ENCODE results near the gene SEPTIN1. TPM values are rescaled to one million over a fixed set of nuclear protein-coding genes. Genes with fewer than 3 reads are reported as not detected.

SEPTIN1 gene
- total and polyA plus RNA-seq, 2 of the 13 experiments (the other 11 are each of a cell fraction or from before 2014, with no cell fraction given) = 0.18 to 0.67 TPM

GRCh38 chr16:30407804-30408534 is 25.6 kb upstream of the SEPTIN1 start (continued):
- peak; percentile 18; the same call in 1 of the 2 replicates for TF ChIP-seq ZNF740 (CRISPR knock-in tag; IDR thresholded peaks at IDR 0.05)
- TF ChIP-seq LBX2 (CRISPR knock-in tag; IDR thresholded peaks at IDR 0.05; ENCODE audit: borderline replicate concordance) = 0 out of 2 replicates have a peak, but pooled peaks have one; percentile 19
- no peak for TF ChIP-seq REPIN1 (CRISPR knock-in tag; IDR thresholded peaks at IDR 0.05; ENCODE audit: borderline replicate concordance, low read depth)
- 0 out of 2 replicates have a peak, but pooled peaks have one; percentile 0 for TF ChIP-seq SRY (CRISPR knock-in tag; IDR thresholded peaks at IDR 0.05)
- TF ChIP-seq ZFP62 (CRISPR knock-in tag; IDR thresholded peaks at IDR 0.05) = no peak
- TF ChIP-seq CEBPG (CRISPR knock-in tag; IDR thresholded peaks at IDR 0.05) = no peak

GRCh38 chr16:30407102-30407803 is 24.9 kb upstream of the SEPTIN1 start, which contains the start of gene ZNF771:
Gene ZNF771 (plus strand): TSS chr16:30407606. CDS start chr16:30408054, 448 bp downstream.
- FAIRE-seq = peak; percentile 15
- Histone ChIP-seq H3K4me1 (ENCODE audit: insufficient read depth, low read length) (peaks cover 39% of the 10 kb centered on the region), H3K79me2 (ENCODE audit: insufficient read depth, low read length) (peaks cover 9% of the 10 kb centered on the region), H3K9ac (ENCODE audit: insufficient read depth, low read depth, low read length) (peak within 1 kb of the TSS; percentile 88), H3K4me2 (ENCODE audit: low read depth, low read length) (peak within 1 kb of the TSS; percentile 93), H3K9me3 (ENCODE audit: low read length) (no peaks in the 10 kb centered on the region), H3K27me3 (ENCODE audit: control insufficient read depth in 1 of 2, insufficient read depth in 2 of 2, low read length in 2 of 2) (no peaks in the 10 kb centered on the region), H2AFZ (ENCODE audit: low read length) (peak within 1 kb of the TSS; percentile 16), H3K4me3 (replicated peaks in 1 of 3; ENCODE audit: insufficient read depth in 1 of 3, low read depth in 2 of 3, low read length in 3 of 3) (peak within 1 kb of the TSS; percentile 87 to 96 (median 91)), H3K27ac (ENCODE audit: extremely low read length, insufficient read depth, low read length) (peak within 1 kb of the TSS; percentile 85), H3K36me3 (replicated peaks in 1 of 2; ENCODE audit: control insufficient read depth in 1 of 2, insufficient read depth in 2 of 2, low read length in 2 of 2) (peaks cover 8 to 11% of the 10 kb centered on the region in 2 experiments), H4K20me1 (ENCODE audit: insufficient read depth, low read length) (no peaks in the 10 kb centered on the region)
- peak; percentile 88 for ATAC-seq
- peak; percentile 84 for DNase-seq (ENCODE audit: low spot score)
- intact Hi-C loops (cut with micrococcal nuclease; ENCODE audit: unreplicated experiment) (loop anchor here (1.0 kb wide), 1 partner anchor 37 kb away; the partner anchor contains the start of gene TBC1D10B), in situ Hi-C loops (cut with HindIII; ENCODE audit: extremely low pct_ligation_motif_present, low pct_unique_long_range_greater_than_20kb) (no loop called here)
- WGBS (ENCODE audit: low lambda C conversion rate) = 4% methylated on average over 26 of the region's 65 CpGs
- TSS peak; percentile 95 for BruUV-seq (replicated peaks)
- CTCF ChIA-PET (ENCODE audit: low intra/inter-chr PET ratio, low total read pairs) = interaction anchor here (0.7 kb wide), 1 partner anchor 12 kb away, joined by 3 read pairs; no protein-coding TSS in a partner anchor
- POLR2A ChIA-PET = interaction anchor here (0.6 to 4.9 kb wide), 34 partner anchors 9 to 575 kb away, joined by 3 to 70 read pairs (median 4); partner anchors contain the start of genes ALDOA, CD2BP2, DCTPP1 and SEPTIN1
- TF ChIP-seq KDM1A (CRISPR knock-in tag; IDR thresholded peaks at IDR 0.05) (no peak), MBNL3 (CRISPR knock-in tag; conservative IDR thresholded peaks at IDR 0.05) (no peak), ZNF350 (CRISPR knock-in tag; IDR thresholded peaks at IDR 0.05; ENCODE audit: borderline replicate concordance, low read depth) (peak; percentile 90), ZNF709 (CRISPR knock-in tag; IDR thresholded peaks at IDR 0.05) (peak; percentile 78; the same call in 1 of the 2 replicates), HNRNPK (IDR thresholded peaks at IDR 0.05; ENCODE audit: low read depth, low read length, poor library complexity, severe bottlenecking) (peak; percentile 66), THAP7 (CRISPR knock-in tag; IDR thresholded peaks at IDR 0.05) (no peak; the same call in 1 of the 2 replicates), ARID2 (CRISPR knock-in tag; IDR thresholded peaks at IDR 0.05; ENCODE audit: borderline replicate concordance) (peak; percentile 90; the same call in 1 of the 2 replicates), ZNF720 (CRISPR knock-in tag; IDR thresholded peaks at IDR 0.05) (no peak)
